GM12892 (cell line): ENCODE measurements around the gene WFIKKN2.

Experiments
- POLR2A ChIP-seq: IDR thresholded peaks from 2 replicates; pipeline ENCODE4 v1.6.1; 2011; ENCODE audit warnings: low read depth, low read length, control low read depth
- POLR2AphosphoS5 ChIP-seq: IDR thresholded peaks from 2 replicates; pipeline ENCODE4 v1.6.1; 2011; ENCODE audit warnings: low read depth, low read length, control low read depth
- TAF1 ChIP-seq: IDR thresholded peaks from 2 replicates; pipeline ENCODE4 v1.6.1; 2011; ENCODE audit warnings: low read depth, mild to moderate bottlenecking, control low read depth, low read length, borderline replicate concordance

- TF ChIP-seq POLR2A (no peak), POLR2AphosphoS5 (no peak), TAF1 (no peak)
These were observed 14.7 kb upstream of the WFIKKN2 start for GRCh38 chr17:50820651-50821050.
